DMS 273 (cell line): Measurements from ENCODE around the gene CLEC3B.
"Not testable (repeated sequence)": the region's sequence is repeated elsewhere in the genome, so short reads cannot be mapped to it uniquely, and the experiment has no call there.

Experiments used
- DNase-seq: peaks from one replicate; lab custom pipeline; 2025; ENCODE audit not compliant: unreplicated experiment; lab: John Stamatoyannopoulos, UW

Gene CLEC3B

DNA sequence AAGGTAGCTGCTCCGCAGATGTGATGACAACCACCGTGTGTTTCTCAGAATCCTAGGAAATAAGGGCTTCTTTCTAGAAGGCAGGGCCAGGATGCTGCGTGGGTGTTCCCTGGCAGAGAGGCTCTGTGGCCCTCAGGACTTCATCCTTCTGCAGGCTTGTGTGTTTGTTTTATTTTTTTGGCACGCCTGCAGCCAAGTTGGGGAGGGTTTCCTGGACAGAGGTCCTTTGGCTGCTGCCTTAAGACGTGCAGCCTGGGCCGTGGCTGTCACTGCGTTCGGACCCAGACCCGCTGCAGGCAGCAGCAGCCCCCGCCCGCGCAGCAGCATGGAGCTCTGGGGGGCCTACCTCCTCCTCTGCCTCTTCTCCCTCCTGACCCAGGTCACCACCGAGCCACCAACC, at the start of gene CLEC3B:
CLEC3B (plus strand) TSS at position 266 of the 400 bp plus-strand sequence; CDS start at position 326, 60 bp downstream.
- DNase-seq = no peak

DNA sequence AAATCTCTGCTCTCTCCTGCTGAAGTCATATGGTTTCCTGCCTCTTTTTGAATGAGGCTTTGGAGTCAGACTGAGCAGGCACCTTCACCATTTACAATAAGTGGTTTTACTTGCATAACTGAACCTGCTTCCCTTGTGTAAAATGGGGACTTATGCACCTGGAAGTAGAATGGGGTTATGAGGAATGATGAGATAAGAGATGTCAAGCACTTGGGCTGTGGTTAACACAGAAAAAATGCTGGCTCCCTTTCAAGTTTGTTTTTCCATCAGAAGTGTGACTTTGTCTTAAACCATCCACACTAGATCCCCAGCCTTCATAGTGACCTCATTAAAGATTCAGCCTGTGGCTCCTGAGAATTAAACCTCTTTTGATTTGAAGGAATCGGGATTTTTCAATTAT, 44.9 kb upstream of the CLEC3B start:
- no peak for DNase-seq

- DNase-seq = no peak
Measured at GRCh38 chr3:44981751-44982150, 44.4 kb upstream of the CLEC3B start.

DNA sequence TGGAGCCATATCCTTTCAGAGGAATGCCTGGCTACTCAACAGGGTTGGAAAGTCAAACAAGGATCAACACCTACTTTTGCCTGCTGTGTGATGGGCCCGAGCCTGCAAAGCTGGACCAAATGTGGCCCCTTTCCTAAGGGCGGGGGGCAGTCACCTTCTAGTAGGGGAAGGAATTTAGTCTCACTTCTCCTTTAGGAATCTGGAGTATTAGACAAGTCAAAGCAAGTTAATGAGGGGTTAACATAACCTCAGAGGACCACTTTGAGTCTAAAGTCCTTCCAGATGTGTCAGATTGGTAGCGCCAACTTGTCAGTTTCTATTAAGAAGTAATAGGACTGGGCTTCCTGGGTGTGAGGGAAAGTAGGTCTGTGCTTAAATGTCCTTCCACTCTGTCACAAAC, 43.3 kb upstream of the CLEC3B start:
- DNase-seq = no peak

GRCh38 chr3:44983484-44983941, 42.6 kb upstream of the CLEC3B start:
- DNase-seq = no peak

GRCh38 chr3:44984335-44984734, 41.8 kb upstream of the CLEC3B start:
- no peak for DNase-seq

DNA sequence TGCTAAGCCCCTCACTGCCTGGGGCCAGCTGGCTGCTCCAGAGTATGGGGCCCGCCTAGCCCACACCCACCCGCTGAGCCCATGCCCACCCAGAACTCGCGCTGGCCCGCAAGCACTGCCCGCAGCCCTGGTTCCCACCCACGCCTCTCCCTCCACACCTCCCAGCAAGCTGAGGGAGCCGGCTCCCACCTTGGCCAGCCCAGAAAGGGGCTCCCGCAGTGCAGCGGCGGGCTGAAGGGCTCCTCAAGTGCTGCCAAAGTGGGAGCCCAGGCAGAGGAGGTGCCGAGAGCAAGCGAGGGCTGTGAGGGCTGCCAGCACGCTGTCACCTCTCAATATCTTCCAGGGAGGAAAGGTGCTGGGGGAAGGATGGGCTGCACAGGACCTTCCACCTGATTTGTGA, 39.8 kb upstream of the CLEC3B start:
- DNase-seq = not testable (repeated sequence)

DNA sequence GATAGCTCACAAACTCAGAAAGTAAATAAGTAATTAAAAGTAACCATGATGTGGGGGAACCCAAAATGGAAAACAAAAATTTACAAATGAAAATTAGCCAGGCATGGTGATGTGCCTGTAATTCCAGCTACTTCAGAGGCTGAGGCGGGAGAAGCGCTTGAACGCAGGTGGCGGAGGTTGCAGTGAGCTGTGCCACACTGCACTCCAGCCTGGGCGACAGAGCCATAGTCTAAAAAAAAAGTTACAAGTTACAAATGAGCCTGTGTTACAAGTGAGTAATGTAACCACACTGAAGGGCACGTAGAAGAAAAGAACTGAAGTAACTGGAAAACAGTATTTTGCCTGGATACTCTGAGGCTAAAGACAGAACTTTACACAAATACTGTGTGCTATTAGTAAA, 38.8 kb upstream of the CLEC3B start:
- DNase-seq = no peak

DNA sequence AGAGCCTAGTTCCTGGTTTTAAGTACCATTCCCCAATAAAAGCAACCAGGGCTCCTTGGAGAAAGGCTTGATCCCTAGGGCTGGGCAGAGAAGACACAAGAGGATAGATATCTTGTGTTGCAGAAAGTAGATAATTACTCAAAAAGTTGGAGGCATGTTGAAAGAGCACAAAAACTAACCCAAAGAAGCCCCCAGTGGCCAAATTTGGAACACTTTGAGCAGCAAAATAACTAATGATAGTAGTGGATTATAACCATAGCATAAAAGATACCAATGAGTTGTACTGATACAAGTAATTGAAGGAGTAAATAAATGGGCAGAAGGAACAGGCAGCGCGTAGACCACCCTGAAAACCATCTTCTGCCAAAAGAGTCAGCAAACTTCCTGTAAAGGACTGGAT, 38.0 kb upstream of the CLEC3B start:
- DNase-seq = peak; percentile 5

- DNase-seq = no peak
Measured at GRCh38 chr3:44989141-44989540, 37.0 kb upstream of the CLEC3B start.

GRCh38 chr3:44989636-44990373, 36.3 kb upstream of the CLEC3B start:
- DNase-seq = no peak

GRCh38 chr3:44991326-44991725, 34.8 kb upstream of the CLEC3B start:
- DNase-seq = no peak

GRCh38 chr3:44992555-44993470, 33.3 kb upstream of the CLEC3B start:
- peak; percentile 55 for DNase-seq

DNA sequence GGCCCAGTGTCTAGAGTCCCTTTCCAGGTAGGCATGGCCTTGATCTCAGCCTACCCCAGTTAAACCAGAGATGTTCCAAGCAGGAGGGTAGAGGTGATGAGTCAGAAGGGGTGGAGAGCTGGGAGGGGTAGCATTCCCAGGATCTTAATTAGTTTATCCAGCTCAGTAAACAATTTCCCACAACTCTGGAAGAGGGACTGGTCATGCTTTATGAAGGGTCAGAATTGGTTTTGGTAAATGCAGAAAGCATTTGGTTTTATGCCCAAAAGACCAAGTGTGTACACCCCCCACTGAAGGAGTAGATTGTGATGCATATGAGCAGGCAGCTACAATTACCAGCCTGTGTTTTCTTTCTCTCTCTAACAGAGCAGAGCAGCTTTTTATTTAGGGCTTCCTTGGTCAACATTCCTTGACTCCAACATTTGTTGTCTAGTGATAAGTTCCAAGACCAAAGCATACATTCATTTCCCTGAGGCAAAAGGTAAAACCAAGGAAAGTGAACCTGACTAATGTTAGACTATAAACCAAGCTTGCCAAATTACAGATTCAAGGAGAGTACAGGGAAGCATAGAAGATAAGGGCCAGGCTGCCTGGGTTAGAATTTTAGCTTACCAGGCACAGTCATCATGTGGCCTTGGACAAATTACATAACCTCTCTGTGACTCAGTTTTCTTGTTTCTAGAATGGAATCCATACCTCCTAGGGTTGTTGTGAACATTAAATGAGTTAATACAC, 32.5 kb upstream of the CLEC3B start:
- no peak for DNase-seq

DNA sequence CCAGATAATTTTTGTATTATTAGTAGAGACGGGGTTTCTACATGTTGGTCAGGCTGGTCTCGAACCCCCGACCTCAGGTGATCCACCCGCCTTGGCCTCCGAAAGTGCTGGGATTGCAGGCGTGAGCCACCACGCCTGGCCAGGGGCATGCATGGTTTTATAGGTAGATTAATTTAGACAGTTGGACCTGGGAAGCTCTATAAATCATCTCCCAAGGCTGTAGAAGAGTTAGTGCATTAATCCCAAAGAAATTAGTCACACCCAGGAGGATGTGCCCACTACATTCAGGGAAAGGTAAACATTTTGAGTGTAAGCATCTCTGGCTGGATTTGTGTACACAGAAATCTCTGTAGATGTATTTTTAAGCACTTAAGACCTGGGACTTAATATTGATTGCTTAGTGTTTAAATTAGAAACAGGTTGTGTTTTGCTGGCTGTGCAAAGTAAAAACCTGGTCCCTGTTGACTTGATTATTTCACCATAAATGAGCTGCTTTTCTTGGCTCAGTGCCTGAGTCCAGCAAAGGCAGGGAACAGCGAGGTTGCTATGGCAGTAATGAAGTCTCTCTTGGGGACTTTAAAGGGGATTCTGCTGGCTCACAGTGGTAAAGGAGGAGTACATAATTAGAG, 30.8 kb upstream of the CLEC3B start:
- peak; percentile 44 for DNase-seq

DNA sequence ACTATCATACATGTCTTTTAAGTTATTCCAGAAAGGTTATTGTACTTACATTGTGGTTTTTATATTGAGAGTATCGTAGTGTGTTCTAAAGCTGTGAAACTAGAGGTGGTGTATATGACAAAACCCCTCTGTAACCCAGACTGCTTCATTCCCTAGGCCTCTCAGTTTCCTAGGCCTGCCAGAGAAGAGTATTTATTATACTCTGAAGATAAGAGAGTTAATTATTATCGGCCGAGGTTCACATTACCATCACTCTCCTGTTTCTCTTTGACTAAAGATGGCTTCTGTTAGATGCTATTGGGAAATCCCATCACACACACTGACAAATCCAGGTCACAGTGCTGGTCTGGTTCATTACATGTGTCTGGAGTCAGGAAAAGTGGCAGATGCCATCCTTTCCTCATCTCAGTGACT, 29.5 kb upstream of the CLEC3B start:
- no peak for DNase-seq

DNA sequence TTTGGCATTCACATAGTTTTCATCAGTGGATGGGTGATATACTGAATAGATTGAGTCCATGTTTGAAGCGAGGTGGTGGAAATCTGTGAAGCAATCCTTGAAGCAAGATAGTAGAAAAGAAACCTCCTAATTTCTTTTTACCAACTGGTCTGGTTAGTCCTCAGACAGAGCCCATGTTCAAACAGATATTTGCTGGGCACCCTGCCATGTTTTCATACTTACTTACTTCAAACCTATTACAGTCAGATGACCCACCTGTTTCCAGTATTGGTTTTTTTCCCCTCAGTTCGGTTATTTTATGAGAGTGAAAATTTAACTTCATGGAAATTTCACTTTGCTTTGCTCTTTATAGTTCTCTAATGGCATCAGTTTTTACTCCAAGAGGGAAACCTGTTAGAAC, 26.3 kb upstream of the CLEC3B start:
- no peak for DNase-seq

- no peak for DNase-seq
Measured at GRCh38 chr3:45000823-45001222, 25.3 kb upstream of the CLEC3B start.

DNA sequence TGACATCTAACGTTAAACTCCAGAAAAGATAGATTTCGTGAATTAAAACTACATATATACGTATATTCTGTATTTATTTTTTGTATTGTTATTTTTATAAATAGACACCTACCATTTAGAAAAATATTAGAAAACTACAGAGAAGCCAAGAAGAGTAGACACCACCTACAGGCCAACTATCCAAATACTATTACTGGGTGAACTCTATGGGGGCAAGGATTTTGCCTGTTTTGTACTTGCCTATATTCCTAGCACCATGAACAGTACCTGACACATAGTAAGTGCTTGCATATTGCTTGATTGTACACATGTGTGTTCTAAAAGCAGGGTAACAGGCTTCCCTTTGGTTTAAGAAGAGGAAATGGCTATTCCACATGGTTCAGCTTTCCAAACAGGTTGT, 24.4 kb upstream of the CLEC3B start:
- DNase-seq = no peak

DNA sequence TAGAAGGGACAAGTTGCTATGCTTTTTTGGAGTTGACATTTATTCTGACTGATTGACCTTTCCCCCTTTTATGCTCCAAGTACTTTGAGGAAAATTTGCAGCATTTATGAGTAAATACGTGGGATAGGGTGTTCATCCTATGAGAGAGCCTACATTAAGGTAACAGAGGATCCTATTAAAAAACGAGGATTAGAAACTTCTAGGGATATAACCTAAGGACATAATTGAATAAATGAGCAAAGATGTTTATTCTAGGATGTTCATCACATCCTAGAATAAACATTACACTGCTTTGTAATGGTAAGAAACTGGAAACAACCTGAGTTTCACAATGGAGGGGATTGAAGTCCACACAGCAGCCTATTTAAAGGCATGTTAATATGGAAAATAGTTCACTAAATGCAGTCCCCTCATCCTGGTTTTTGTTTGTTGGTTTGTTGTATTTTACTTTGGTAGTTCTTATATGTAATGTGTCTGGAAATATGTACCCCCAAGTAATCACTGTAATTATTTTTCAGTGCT, 23.9 kb upstream of the CLEC3B start:
- DNase-seq = no peak

DNA sequence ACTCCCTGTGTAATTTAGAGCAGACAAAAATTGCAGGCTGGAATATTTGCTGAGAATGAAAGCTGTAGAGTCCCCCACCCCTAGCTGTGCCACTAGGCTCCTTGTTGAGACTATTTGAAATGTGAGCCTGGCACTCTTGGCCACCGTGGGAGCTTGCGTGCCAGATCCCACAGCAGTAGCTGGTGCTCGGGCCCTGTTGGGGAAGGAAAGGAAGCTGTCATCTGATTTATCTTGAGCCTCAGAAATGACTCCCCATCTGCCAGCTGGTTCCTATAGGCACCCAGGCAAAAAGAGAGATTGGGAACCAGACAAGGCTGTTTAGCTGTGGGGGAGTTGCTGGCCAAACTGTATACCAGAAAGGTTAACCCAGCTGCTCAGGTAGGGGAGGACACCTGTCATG, 23.4 kb upstream of the CLEC3B start:
- no peak for DNase-seq
